ENCODE results near the gene SRGAP1. TPM values are rescaled to one million over a fixed set of nuclear protein-coding genes. Genes with fewer than 3 reads are reported as not detected.

The SRGAP1 gene
- total and polyA plus RNA-seq, 2 experiments from 2014 or later: 13.0 to 29.4 TPM

GRCh38 chr12:64039281-64039871 is 194.9 kb downstream of the SRGAP1 start:
- H3K4me3 ChIP-seq: peak overlapping the region; percentile 22; the same call in 1 of the 2 replicates
- 18 to 27% methylated on average over 6 to 7 of the region's 7 CpGs for WGBS, 2 experiments (ENCODE audit: low coverage in 1 of 2, low lambda C conversion rate in 2 of 2, missing lambda C conversion rate in 2 of 2)

GRCh38 chr12:64042911-64043310 is 198.4 kb downstream of the SRGAP1 start:
- in situ Hi-C loops (cut with MboI): no loop called here
- Histone ChIP-seq H3F3A (ENCODE audit: insufficient read depth) (peaks cover 38% of the 10 kb centered on the region), H4K20me1 (ENCODE audit: insufficient read depth) (no peaks in the 10 kb centered on the region), H3K9me2 (ENCODE audit: insufficient read depth) (no peaks in the 10 kb centered on the region), H3K27ac (peak overlapping the region; percentile 60), H3K36me3 (ENCODE audit: low read depth) (peaks cover 27% of the 10 kb centered on the region; the same call in 1 of the 2 replicates), H3K4me3 (peak overlapping the region; percentile 34), H3K4me2 (ENCODE audit: unreplicated experiment) (peak overlapping the region; percentile 65), H3K79me2 (ENCODE audit: insufficient read depth) (peaks cover 70% of the 10 kb centered on the region), H3K27me3 (replicated peaks; ENCODE audit: insufficient read depth) (no peaks in the 10 kb centered on the region), H2AFZ (no peak overlapping the region), H3K9me3 (ENCODE audit: low read depth) (no peaks in the 10 kb centered on the region), H3K9ac (peak overlapping the region; percentile 42), H3K4me1 (ENCODE audit: insufficient read depth) (peaks cover 46% of the 10 kb centered on the region)
- WGBS, 2 experiments (ENCODE audit: low coverage in 1 of 2, low lambda C conversion rate in 2 of 2, missing lambda C conversion rate in 2 of 2): 25 to 31% methylated on average over 2 of the region's 2 CpGs
- DNase-seq: peak; percentile 73
- 0 out of 2 replicates have a peak, but pooled peaks have one; percentile 44 for TF ChIP-seq EZH2phosphoT487 (IDR thresholded peaks at IDR 0.05; ENCODE audit: insufficient read depth, low read depth)
- TF ChIP-seq EZH2 (IDR thresholded peaks at IDR 0.05; ENCODE audit: insufficient read depth, poor library complexity, severe bottlenecking): no peak

More at GRCh38 chr12:64039281-64039871, 194.9 kb downstream of the SRGAP1 start:
- Histone ChIP-seq H3K9me3 (ENCODE audit: low read depth) (no peaks in the 10 kb centered on the region), H3K36me3 (ENCODE audit: low read depth) (peaks cover 9% of the 10 kb centered on the region; the same call in 1 of the 2 replicates), H4K20me1 (ENCODE audit: insufficient read depth) (no peaks in the 10 kb centered on the region), H3K27ac (peak overlapping the region; percentile 41), H3K9me2 (ENCODE audit: insufficient read depth) (no peaks in the 10 kb centered on the region), H3K27me3 (replicated peaks; ENCODE audit: insufficient read depth) (no peaks in the 10 kb centered on the region), H3K9ac (peak overlapping the region; percentile 2; the same call in 1 of the 2 replicates), H3K79me2 (ENCODE audit: insufficient read depth) (peaks cover 67% of the 10 kb centered on the region), H2AFZ (no peak overlapping the region), H3K4me1 (ENCODE audit: insufficient read depth) (peaks cover 57% of the 10 kb centered on the region), H3F3A (ENCODE audit: insufficient read depth) (peaks cover 58% of the 10 kb centered on the region), H3K4me2 (ENCODE audit: unreplicated experiment) (peak overlapping the region; percentile 45)
- in situ Hi-C loops (cut with MboI): no loop called here
- peak; percentile 64 for DNase-seq
- no peak for TF ChIP-seq EZH2 (IDR thresholded peaks at IDR 0.05; ENCODE audit: insufficient read depth, poor library complexity, severe bottlenecking)
- TF ChIP-seq EZH2phosphoT487 (IDR thresholded peaks at IDR 0.05; ENCODE audit: insufficient read depth, low read depth): no peak

- WGBS, 2 experiments (ENCODE audit: low coverage in 1 of 2, low lambda C conversion rate in 2 of 2, missing lambda C conversion rate in 2 of 2): 97 to 100% methylated on average over 1 of the region's 1 CpG
- in situ Hi-C loops (cut with MboI): no loop called here
Observed at GRCh38 chr12:64044191-64044590, 199.7 kb downstream of the SRGAP1 start.

GRCh38 chr12:64051057-64051456 is 206.6 kb downstream of the SRGAP1 start:
- in situ Hi-C loops (cut with MboI): no loop called here
- TF ChIP-seq EZH2phosphoT487 (IDR thresholded peaks at IDR 0.05; ENCODE audit: insufficient read depth, low read depth) (no peak), EZH2 (IDR thresholded peaks at IDR 0.05; ENCODE audit: insufficient read depth, poor library complexity, severe bottlenecking) (no peak)
- Histone ChIP-seq H3K4me3 (no peak overlapping the region), H2AFZ (no peak overlapping the region), H3K79me2 (ENCODE audit: insufficient read depth) (peaks cover 85% of the 10 kb centered on the region), H4K20me1 (ENCODE audit: insufficient read depth) (no peaks in the 10 kb centered on the region), H3F3A (ENCODE audit: insufficient read depth) (peaks cover 8% of the 10 kb centered on the region), H3K4me2 (ENCODE audit: unreplicated experiment) (no peak overlapping the region), H3K9ac (no peak overlapping the region), H3K27me3 (replicated peaks; ENCODE audit: insufficient read depth) (no peaks in the 10 kb centered on the region), H3K4me1 (ENCODE audit: insufficient read depth) (no peaks in the 10 kb centered on the region), H3K9me3 (ENCODE audit: low read depth) (no peaks in the 10 kb centered on the region), H3K27ac (no peak overlapping the region), H3K36me3 (ENCODE audit: low read depth) (peaks cover 67% of the 10 kb centered on the region), H3K9me2 (ENCODE audit: insufficient read depth) (no peaks in the 10 kb centered on the region)
- DNase-seq: no peak
- WGBS, 2 experiments (ENCODE audit: low coverage in 1 of 2, low lambda C conversion rate in 2 of 2, missing lambda C conversion rate in 2 of 2): 50% methylated on average over 2 of the region's 2 CpGs

More at GRCh38 chr12:64044191-64044590, 199.7 kb downstream of the SRGAP1 start:
- Histone ChIP-seq H2AFZ (no peak overlapping the region), H3K9me3 (ENCODE audit: low read depth) (no peaks in the 10 kb centered on the region), H3F3A (ENCODE audit: insufficient read depth) (peaks cover 31% of the 10 kb centered on the region), H3K27me3 (replicated peaks; ENCODE audit: insufficient read depth) (no peaks in the 10 kb centered on the region), H3K79me2 (ENCODE audit: insufficient read depth) (peaks cover 71% of the 10 kb centered on the region), H3K4me2 (ENCODE audit: unreplicated experiment) (no peak overlapping the region), H3K36me3 (ENCODE audit: low read depth) (peaks cover 38% of the 10 kb centered on the region), H3K9me2 (ENCODE audit: insufficient read depth) (no peaks in the 10 kb centered on the region), H3K27ac (no peak overlapping the region), H3K4me1 (ENCODE audit: insufficient read depth) (peaks cover 39% of the 10 kb centered on the region), H3K9ac (no peak overlapping the region), H3K4me3 (no peak overlapping the region), H4K20me1 (ENCODE audit: insufficient read depth) (no peaks in the 10 kb centered on the region)
- TF ChIP-seq EZH2phosphoT487 (IDR thresholded peaks at IDR 0.05; ENCODE audit: insufficient read depth, low read depth) (no peak), EZH2 (IDR thresholded peaks at IDR 0.05; ENCODE audit: insufficient read depth, poor library complexity, severe bottlenecking) (no peak)
- DNase-seq: no peak
